ENCODE data around the gene TEK. TPM values are rescaled to one million over a fixed set of nuclear protein-coding genes. Genes with fewer than 3 reads are reported as not detected.

TEK gene
- total and polyA plus RNA-seq, 4 donors = 5.9 to 76.1 (median 24.9) TPM

DNA sequence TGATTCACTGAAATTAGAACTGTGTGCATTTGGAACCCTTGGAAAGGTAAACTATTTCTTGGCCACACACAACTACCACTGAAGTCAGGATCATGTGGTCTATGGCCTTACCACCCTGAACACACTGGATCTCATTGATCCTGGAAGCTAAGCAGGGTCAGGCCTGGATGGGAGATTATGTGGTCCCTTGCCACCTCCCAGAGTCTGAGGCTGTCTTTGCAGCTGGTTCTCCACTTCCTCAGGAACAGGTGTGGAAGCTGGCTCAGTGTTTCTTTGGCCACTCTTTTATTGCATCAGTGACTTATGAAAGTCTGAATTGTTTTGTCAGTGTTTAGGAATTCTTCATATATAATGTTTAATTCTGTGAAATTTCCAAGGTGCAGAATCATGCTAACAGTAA, 89.2 kb downstream of the TEK start:
- no peaks in the 10 kb centered on the region for H3K9me3 ChIP-seq (ENCODE audit: control insufficient read depth in 4 of 4, insufficient read depth in 3 of 4, low read length in 3 of 4)
- H3K4me3 ChIP-seq = no peak overlapping the region
- H3K27me3 ChIP-seq (ENCODE audit: control insufficient read depth in 3 of 3, insufficient read depth in 3 of 3, low read length in 2 of 3) = no peaks in the 10 kb centered on the region
- TF ChIP-seq, protein P1, sequence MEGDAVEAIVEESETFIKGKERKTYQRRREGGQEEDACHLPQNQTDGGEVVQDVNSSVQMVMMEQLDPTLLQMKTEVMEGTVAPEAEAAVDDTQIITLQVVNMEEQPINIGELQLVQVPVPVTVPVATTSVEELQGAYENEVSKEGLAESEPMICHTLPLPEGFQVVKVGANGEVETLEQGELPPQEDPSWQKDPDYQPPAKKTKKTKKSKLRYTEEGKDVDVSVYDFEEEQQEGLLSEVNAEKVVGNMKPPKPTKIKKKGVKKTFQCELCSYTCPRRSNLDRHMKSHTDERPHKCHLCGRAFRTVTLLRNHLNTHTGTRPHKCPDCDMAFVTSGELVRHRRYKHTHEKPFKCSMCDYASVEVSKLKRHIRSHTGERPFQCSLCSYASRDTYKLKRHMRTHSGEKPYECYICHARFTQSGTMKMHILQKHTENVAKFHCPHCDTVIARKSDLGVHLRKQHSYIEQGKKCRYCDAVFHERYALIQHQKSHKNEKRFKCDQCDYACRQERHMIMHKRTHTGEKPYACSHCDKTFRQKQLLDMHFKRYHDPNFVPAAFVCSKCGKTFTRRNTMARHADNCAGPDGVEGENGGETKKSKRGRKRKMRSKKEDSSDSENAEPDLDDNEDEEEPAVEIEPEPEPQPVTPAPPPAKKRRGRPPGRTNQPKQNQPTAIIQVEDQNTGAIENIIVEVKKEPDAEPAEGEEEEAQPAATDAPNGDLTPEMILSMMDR (IDR thresholded peaks at IDR 0.05; ENCODE audit: control extremely low read depth, extremely low read depth) = no peak
- H3K4me1 ChIP-seq (ENCODE audit: control insufficient read depth in 5 of 5, insufficient read depth in 5 of 5, low read length in 5 of 5) = peaks cover 0 to 4% (median 0%) of the 10 kb centered on the region in 5 donors
- H3K36me3 ChIP-seq (ENCODE audit: control insufficient read depth in 4 of 4, insufficient read depth in 4 of 4, low read length in 4 of 4) = peaks cover 0 to 3% (median 0%) of the 10 kb centered on the region in 4 donors
- no peak overlapping the region for H3K9ac ChIP-seq (ENCODE audit: insufficient read depth in 1 of 2, low read length in 2 of 2)
- no peak overlapping the region for H3K27ac ChIP-seq (ENCODE audit: low read depth in 1 of 2, low read length in 1 of 2)
- DNase-seq = peak in 1 of 3 donors; percentile 9
- ATAC-seq (ENCODE audit: insufficient read depth, low FRiP score) = no peak

DNA sequence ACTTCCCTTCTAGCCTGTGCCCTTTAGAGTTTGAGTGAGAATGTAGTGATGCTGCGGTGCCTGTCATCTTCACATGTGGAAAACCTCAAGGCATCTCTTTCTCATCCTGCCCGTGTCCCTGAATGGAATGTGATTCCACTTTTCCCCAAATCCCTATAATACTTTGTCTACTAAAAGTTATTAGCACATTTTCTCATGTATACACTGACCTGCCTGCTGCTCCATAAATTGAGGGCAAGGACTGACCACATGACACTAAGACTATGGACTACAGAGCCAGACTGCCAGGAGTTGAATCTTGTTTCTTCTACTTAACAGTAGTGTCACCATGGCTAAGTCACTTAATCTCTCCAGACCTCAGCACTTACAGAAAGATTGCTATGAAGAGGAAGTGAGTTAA, 93.0 kb downstream of the TEK start:
- no peak overlapping the region for H3K9ac ChIP-seq (ENCODE audit: insufficient read depth in 1 of 2, low read length in 2 of 2)
- H3K36me3 ChIP-seq (ENCODE audit: control insufficient read depth in 4 of 4, insufficient read depth in 4 of 4, low read length in 4 of 4) = peaks cover 0 to 3% (median 0%) of the 10 kb centered on the region in 4 donors
- DNase-seq = no peak
- no peaks in the 10 kb centered on the region for H3K4me1 ChIP-seq (ENCODE audit: control insufficient read depth in 5 of 5, insufficient read depth in 5 of 5, low read length in 5 of 5)
- no peaks in the 10 kb centered on the region for H3K9me3 ChIP-seq (ENCODE audit: control insufficient read depth in 4 of 4, insufficient read depth in 3 of 4, low read length in 3 of 4)
- TF ChIP-seq, protein P1 (IDR thresholded peaks at IDR 0.05; ENCODE audit: control extremely low read depth, extremely low read depth) = no peak
- no peaks in the 10 kb centered on the region for H3K27me3 ChIP-seq (ENCODE audit: control insufficient read depth in 3 of 3, insufficient read depth in 3 of 3, low read length in 2 of 3)
- ATAC-seq (ENCODE audit: insufficient read depth, low FRiP score) = no peak
- WGBS, 2 donors = 90% methylated on average over 2 of the region's 2 CpGs
- H3K4me3 ChIP-seq = no peak overlapping the region
- no peak overlapping the region for H3K27ac ChIP-seq (ENCODE audit: low read depth in 1 of 2, low read length in 1 of 2)

DNA sequence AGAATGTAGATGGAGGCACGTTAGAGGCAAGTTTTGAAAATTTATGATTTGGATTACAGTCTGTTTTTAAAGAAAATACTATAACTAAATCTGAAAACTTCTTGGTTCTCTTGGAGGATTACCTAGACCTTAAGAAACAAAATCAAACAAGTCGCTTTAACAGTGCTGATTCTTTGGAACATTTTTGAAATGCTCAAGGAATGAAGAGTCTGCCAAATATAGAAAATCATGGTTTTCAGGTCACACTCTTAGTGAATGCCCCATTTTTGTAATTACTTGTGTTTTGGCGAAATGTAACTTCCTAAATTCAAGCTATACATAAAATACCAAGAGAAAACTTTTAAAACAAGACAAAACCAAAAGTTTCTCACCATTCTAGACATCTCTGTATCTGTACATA, 94.8 kb downstream of the TEK start:
- no peak overlapping the region for H3K27ac ChIP-seq (ENCODE audit: low read depth in 1 of 2, low read length in 1 of 2)
- ATAC-seq (ENCODE audit: insufficient read depth, low FRiP score) = no peak
- H3K9me3 ChIP-seq (ENCODE audit: control insufficient read depth in 4 of 4, insufficient read depth in 3 of 4, low read length in 3 of 4) = no peaks in the 10 kb centered on the region

More for the DNA sequence above, 94.8 kb downstream of the TEK start:
- Histone ChIP-seq H3K9ac (ENCODE audit: insufficient read depth in 1 of 2, low read length in 2 of 2) (no peak overlapping the region), H3K4me3 (no peak overlapping the region), H3K27me3 (ENCODE audit: control insufficient read depth in 3 of 3, insufficient read depth in 3 of 3, low read length in 2 of 3) (no peaks in the 10 kb centered on the region), H3K4me1 (ENCODE audit: control insufficient read depth in 5 of 5, insufficient read depth in 5 of 5, low read length in 5 of 5) (no peaks in the 10 kb centered on the region), H3K36me3 (ENCODE audit: control insufficient read depth in 4 of 4, insufficient read depth in 4 of 4, low read length in 4 of 4) (peaks cover 0 to 3% (median 0%) of the 10 kb centered on the region in 4 donors)
- 77 to 80% methylated on average over 3 of the region's 3 CpGs for WGBS, 2 donors
- TF ChIP-seq, protein P1 (IDR thresholded peaks at IDR 0.05; ENCODE audit: control extremely low read depth, extremely low read depth) = no peak
- no peak for DNase-seq
